ENCODE measurements around the gene TATDN3. TPM values are rescaled to one million over a fixed set of nuclear protein-coding genes. Genes with fewer than 3 reads are reported as not detected.

Gene TATDN3
- total and polyA plus RNA-seq, 2 of the 8 experiments (the other 6 are each of a cell fraction or from before 2014, with no cell fraction given): 6.9 to 19.4 TPM

DNA sequence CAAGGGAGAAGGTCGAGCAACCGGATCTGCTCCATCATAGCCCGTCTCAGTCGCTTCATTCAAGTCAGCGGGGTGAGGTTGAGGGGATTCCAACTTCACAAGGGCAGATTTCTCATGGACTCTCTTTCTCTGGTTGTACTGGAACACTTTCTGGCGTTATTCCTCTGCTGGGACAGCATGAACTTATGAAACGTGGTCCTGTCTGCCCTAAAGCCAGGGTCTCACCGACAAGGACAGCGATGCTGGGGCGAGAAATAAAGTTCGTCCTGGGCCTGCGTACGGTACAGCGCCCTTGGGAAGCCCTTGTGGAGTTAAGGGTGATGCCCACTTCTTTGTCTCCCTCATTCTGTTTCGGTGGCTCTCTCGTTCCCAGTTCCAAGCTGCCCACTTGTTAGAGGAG is 65.1 kb downstream of the TATDN3 start:
- Histone ChIP-seq H3K4me2 (ENCODE audit: insufficient read depth in 1 of 2, low read depth in 2 of 2, low read length in 2 of 2) (peak overlapping the region; percentile 71 to 85), H2AK5ac (ENCODE audit: low read depth, low read length) (no peak overlapping the region), H3K4ac (replicated peaks; ENCODE audit: insufficient read length, low read depth, low read length) (no peak overlapping the region), H3K4me1 (replicated peaks in 1 of 4; ENCODE audit: control insufficient read depth in 3 of 4, insufficient read depth in 4 of 4, low read length in 3 of 4) (peaks cover 2 to 19% (median 6%) of the 10 kb centered on the region in 4 experiments), H3K14ac (ENCODE audit: insufficient read length) (no peak overlapping the region), H2BK5ac (ENCODE audit: low read depth, low read length) (no peak overlapping the region), H2BK15ac (ENCODE audit: low read length) (no peak overlapping the region), H2BK120ac (replicated peaks; ENCODE audit: low read depth, low read length) (no peak overlapping the region), H3K4me3 (ENCODE audit: extremely low read depth in 1 of 4, insufficient read depth in 2 of 4, low read depth in 3 of 4, low read length in 4 of 4) (peak overlapping the region; percentile 74 to 96 (median 86); a peak in 7 of 8 replicates), H4K5ac (ENCODE audit: insufficient read length, low read depth, low read length) (no peak overlapping the region), H4K20me1 (replicated peaks in 1 of 2; ENCODE audit: control insufficient read depth in 1 of 2, insufficient read depth in 2 of 2, low read length in 2 of 2) (peaks cover 4 to 17% of the 10 kb centered on the region in 2 experiments), H3K18ac (ENCODE audit: extremely low read depth, low read length) (no peak overlapping the region), H4K91ac (replicated peaks; ENCODE audit: insufficient read length, low read length) (no peak overlapping the region), H2AFZ (ENCODE audit: low read length) (no peak overlapping the region), H3K9ac (replicated peaks in 1 of 4; ENCODE audit: extremely low read depth in 1 of 4, low read depth in 3 of 4, low read length in 3 of 4) (peak overlapping the region in 3 of 4 experiments; percentile 13 to 39 (median 34); a peak in 4 of 7 replicates), H4K8ac (ENCODE audit: extremely low read depth, insufficient read depth, low read length) (no peak overlapping the region; the same call in 1 of the 2 replicates), H3K79me1 (ENCODE audit: low read depth, low read length) (peaks cover 9% of the 10 kb centered on the region; the same call in 1 of the 2 replicates), H3K23me2 (ENCODE audit: low read depth, low read length) (peaks cover 7% of the 10 kb centered on the region), H3K27ac (ENCODE audit: low read depth, low read length) (no peak overlapping the region), H3K56ac (replicated peaks; ENCODE audit: insufficient read length, low read depth, low read length) (no peak overlapping the region), H3K36me3 (ENCODE audit: control insufficient read depth in 2 of 4, insufficient read depth in 4 of 4, low read length in 3 of 4) (peaks cover 0 to 20% (median 4%) of the 10 kb centered on the region in 4 experiments; a peak in 4 of 8 replicates), H2BK12ac (ENCODE audit: low read depth, low read length) (no peak overlapping the region; the same call in 1 of the 2 replicates), H3K27me3 (replicated peaks in 1 of 4; ENCODE audit: control insufficient read depth in 3 of 4, extremely low read depth in 1 of 4, insufficient read depth in 3 of 4, low read length in 3 of 4) (no peaks in the 10 kb centered on the region), H2BK20ac (ENCODE audit: low read length) (no peak overlapping the region), H3K9me3 (ENCODE audit: insufficient read depth in 2 of 2, low read depth in 1 of 2, low read length in 1 of 2) (no peaks in the 10 kb centered on the region), H3K79me2 (ENCODE audit: control insufficient read depth in 1 of 2, insufficient read depth in 2 of 2, low read length in 2 of 2) (peaks cover 33 to 48% of the 10 kb centered on the region in 2 experiments), H3K23ac (ENCODE audit: insufficient read length) (no peak overlapping the region)
- WGBS, 2 experiments (ENCODE audit: extremely low coverage in 1 of 2, insufficient coverage in 1 of 2, insufficient read length in 1 of 2, insufficient replicate concordance in 2 of 2, low coverage in 1 of 2, low lambda C conversion rate in 2 of 2, missing lambda C conversion rate in 1 of 2): 83% methylated on average over 16 of the region's 16 CpGs; no CpG with 5 or more reads in 1 of the 2 experiments
- DNase-seq (ENCODE audit: low read depth in 1 of 2, low spot score in 2 of 2) (peak in 1 of 2 experiments; percentile 44), FAIRE-seq (no peak)
- ChIA-PET CTCF (ENCODE audit: partially characterized antibody) (no interaction called here), POLR2A (ENCODE audit: partially characterized antibody) (interaction anchor here (1.1 to 4.2 kb wide), 7 partner anchors 15 to 110 kb away, joined by 3 to 27 read pairs (median 9); partner anchors contain the start of genes NSL1 and TATDN3)
- TF ChIP-seq CHD2 (IDR thresholded peaks at IDR 0.05; ENCODE audit: low read length) (no peak), FOSL1 (IDR thresholded peaks at IDR 0.05; ENCODE audit: insufficient read depth, low read depth, low read length) (no peak), CEBPB (IDR thresholded peaks at IDR 0.05; ENCODE audit: low read depth, low read length) (no peak), CHD1 (IDR thresholded peaks at IDR 0.05; ENCODE audit: low read depth, low read length) (no peak), MAFK (IDR thresholded peaks at IDR 0.05; ENCODE audit: low read depth, low read length) (no peak), RAD21 (IDR thresholded peaks at IDR 0.05 in 1 of 2, conservative IDR thresholded peaks at IDR 0.05 in 1 of 2; ENCODE audit: low read depth in 2 of 2, low read length in 2 of 2) (no peak)
